ENCODE data around the gene KCNIP3.
"Not testable (repeated sequence)": the region's sequence is repeated elsewhere in the genome, so short reads cannot be mapped to it uniquely, and the experiment has no call there.

- not testable (repeated sequence) for TF ChIP-seq YY1 (IDR thresholded peaks at IDR 0.05; ENCODE audit: insufficient read depth, insufficient read length); ZNF274 (IDR thresholded peaks at IDR 0.05; ENCODE audit: low read depth, low read length)
These were observed 106.7 kb downstream of the KCNIP3 start for GRCh38 chr2:95403824-95404223.

Data from NT2/D1 (cell line).